Lower lobe of right lung (tissue), 2 donors: ENCODE data around the gene SLC9B1. TPM values are rescaled to one million over a fixed set of nuclear protein-coding genes. Genes with fewer than 3 reads are reported as not detected.
"Not testable (repeated sequence)": the region's sequence is repeated elsewhere in the genome, so short reads cannot be mapped to it uniquely, and the experiment has no call there.

Experiments
- ATAC-seq, 2 donors: fragments of 200-7000 bp; cut with Tn5 transposase; one replicate each; pipeline ENCODE4 v1.9.1; 2020 to 2022; ENCODE audit warnings: mild to moderate bottlenecking in 2 of 2, moderate library complexity in 2 of 2
- DNase-seq: peaks from one replicate; pipeline ENCODE4 v3.0.0-alpha.2; 2020
- H3K27ac ChIP-seq: fragments of 200-600 bp; one replicate; pipeline ENCODE4 v1.8.0; 2022
- H3K27me3 ChIP-seq: fragments of 200-600 bp; one replicate; pipeline ENCODE4 v1.8.0; 2022; ENCODE audit warnings: low read depth
- H3K36me3 ChIP-seq: fragments of 200-600 bp; one replicate; pipeline ENCODE4 v1.8.0; 2022; ENCODE audit warnings: mild to moderate bottlenecking
- H3K4me1 ChIP-seq: fragments of 200-600 bp; one replicate; pipeline ENCODE4 v1.8.0; 2022
- H3K4me3 ChIP-seq: fragments of 200-600 bp; one replicate; pipeline ENCODE4 v1.8.0; 2022; ENCODE audit warnings: mild to moderate bottlenecking
- H3K9me3 ChIP-seq: fragments of 200-600 bp; one replicate; pipeline ENCODE4 v1.8.0; 2022
- intact Hi-C: fragments of 100-400 bp; cut with DNase I; formaldehyde crosslinking; loops from one replicate; pipeline ENCODE4 v1.11.0; 2022
- total RNA-seq: library from RNA; stranded (reverse); fragmentation: NEBNext Ultra II Directional; extraction: Animal tissue kit (Norgen Biotek cat#: 25700); gene quantifications from one replicate; pipeline ENCODE4 v1.2.1, GENCODE V29; 2021
- TF ChIP-seq, protein P1 (sequence below): fragments of 200-600 bp; IDR thresholded peaks from one replicate; pipeline ENCODE4 v1.8.0; 2022; ENCODE audit warnings: antibody characterized with exemption, mild to moderate bottlenecking
- donor health status: DM: no; HTN: yes; CAD: no; lungs with severe emphysema.

Gene SLC9B1
- total RNA-seq, 1 donor from 2014 or later = 0.74 TPM

DNA sequence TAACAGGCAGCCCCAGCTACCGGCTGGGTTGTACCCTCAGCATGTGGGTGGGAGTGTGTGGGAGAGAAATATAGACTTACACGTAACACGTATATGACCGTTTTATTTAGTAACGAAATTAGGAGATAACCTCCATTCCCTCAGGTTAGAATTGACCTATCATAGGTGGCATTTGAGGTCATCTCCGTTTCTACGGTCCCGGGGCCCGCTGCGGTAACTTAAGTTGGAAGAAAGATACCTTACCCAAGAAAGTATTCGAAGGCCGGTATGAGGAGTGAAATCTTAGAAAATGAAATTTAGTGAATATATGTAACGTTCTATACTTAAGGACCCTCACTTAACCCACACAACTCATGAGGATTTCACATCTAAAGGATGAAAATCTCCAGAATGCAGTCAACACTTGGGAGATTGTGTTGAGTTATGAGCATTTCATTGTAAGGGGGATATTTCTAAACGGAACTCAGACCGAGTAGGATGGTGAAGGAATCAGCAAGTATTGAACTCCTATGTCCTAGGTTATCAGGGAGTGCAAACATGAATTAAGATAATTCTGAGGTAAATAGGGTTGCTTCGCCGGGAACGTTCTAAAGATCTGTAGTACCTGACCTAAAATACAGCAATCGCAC is 149.8 kb downstream of the SLC9B1 start:
- ATAC-seq = no peak

DNA sequence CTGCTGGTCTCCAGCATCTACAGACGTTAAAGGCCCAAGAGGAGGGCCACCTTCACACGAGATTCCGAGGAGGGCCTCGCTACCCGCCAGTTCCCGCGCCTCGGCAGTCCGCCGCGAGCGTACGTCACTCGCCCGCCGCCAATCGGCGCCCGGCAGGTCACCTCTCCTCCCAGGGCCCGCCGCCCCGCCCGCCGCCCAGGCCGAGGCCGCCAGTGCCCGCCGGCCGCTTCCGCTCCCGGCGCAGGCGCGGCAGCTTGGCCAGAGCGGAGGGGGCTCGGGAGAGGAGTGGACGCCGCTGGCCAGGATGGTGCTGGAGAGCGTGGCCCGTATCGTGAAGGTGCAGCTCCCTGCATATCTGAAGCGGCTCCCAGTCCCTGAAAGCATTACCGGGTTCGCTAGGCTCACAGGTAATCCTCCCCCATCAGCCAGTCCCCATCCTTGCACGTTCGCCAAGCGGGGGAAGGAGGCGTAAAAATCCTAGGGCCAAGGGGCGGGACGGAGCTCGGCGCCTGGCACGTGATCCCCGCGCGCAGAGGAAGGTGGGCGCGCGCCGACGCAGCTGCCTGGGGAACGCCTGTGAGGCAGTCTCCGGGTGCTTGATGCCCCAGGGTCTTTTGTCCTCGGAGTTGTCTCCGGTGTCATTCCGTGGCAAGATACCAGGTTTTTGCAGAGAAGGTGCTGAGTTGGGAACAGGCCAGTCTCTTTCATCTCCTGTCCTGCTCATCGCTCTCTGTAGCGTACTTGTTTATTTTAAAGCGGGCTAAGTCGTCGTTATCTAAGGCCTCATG is 150.5 kb downstream of the SLC9B1 start, which contains the start of gene CISD2:
CISD2 (plus strand) TSS at position 212 of the 788 bp plus-strand sequence; CDS start at position 305, 93 bp downstream.
- peak within 1 kb of the TSS; percentile 78 for H3K4me3 ChIP-seq
- TF ChIP-seq, protein P1, sequence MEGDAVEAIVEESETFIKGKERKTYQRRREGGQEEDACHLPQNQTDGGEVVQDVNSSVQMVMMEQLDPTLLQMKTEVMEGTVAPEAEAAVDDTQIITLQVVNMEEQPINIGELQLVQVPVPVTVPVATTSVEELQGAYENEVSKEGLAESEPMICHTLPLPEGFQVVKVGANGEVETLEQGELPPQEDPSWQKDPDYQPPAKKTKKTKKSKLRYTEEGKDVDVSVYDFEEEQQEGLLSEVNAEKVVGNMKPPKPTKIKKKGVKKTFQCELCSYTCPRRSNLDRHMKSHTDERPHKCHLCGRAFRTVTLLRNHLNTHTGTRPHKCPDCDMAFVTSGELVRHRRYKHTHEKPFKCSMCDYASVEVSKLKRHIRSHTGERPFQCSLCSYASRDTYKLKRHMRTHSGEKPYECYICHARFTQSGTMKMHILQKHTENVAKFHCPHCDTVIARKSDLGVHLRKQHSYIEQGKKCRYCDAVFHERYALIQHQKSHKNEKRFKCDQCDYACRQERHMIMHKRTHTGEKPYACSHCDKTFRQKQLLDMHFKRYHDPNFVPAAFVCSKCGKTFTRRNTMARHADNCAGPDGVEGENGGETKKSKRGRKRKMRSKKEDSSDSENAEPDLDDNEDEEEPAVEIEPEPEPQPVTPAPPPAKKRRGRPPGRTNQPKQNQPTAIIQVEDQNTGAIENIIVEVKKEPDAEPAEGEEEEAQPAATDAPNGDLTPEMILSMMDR = no peak

More for the DNA sequence above, 149.8 kb downstream of the SLC9B1 start:
- peaks cover 31% of the 10 kb centered on the region for H3K4me1 ChIP-seq
- intact Hi-C loops = no loop called here
- no peaks in the 10 kb centered on the region for H3K27me3 ChIP-seq
- TF ChIP-seq, protein P1 = no peak
- H3K9me3 ChIP-seq = no peaks in the 10 kb centered on the region
- H3K36me3 ChIP-seq = peaks cover under 1% of the 10 kb centered on the region
- peak overlapping the region; percentile 78 for H3K4me3 ChIP-seq
- peak overlapping the region; percentile 94 for H3K27ac ChIP-seq
- DNase-seq = no peak

DNA sequence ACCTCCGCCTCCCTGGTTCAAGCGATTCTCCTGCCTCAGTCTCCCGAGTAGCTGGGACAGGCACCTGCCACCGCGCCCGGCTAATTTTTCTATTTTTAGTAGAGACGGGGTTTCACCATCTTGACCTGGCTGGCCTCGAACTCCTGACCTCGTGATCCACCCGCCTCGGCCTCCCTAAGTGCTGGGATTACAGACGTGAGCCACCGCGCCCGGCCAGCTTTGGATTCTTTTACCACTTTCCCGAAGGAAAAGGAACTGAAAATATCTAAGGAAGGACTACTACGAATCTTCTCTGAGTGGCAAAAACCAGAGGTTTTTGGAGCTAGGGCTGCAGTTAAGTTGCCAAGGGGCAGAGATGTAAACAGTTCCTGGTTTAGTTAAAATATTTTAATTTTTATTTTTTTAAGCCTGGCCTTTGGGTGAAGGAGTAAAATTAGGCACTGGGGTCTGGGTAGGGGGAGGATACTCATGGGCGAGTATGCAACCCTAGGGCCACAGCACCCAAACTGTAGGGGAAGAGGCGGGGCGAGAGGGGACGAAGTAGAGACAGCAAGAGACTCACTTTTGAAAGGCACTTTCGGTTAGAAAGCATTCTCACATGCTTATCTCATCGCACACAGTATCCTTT is 151.2 kb downstream of the SLC9B1 start:
- peak overlapping the region; percentile 94 for H3K27ac ChIP-seq
- no peaks in the 10 kb centered on the region for H3K36me3 ChIP-seq
- TF ChIP-seq, protein P1 = no peak
- ATAC-seq = peak; percentile 70 to 73
- peak overlapping the region; percentile 78 for H3K4me3 ChIP-seq
- H3K27me3 ChIP-seq = no peaks in the 10 kb centered on the region
- intact Hi-C loops = no loop called here
- H3K9me3 ChIP-seq = no peaks in the 10 kb centered on the region
- peaks cover 31% of the 10 kb centered on the region for H3K4me1 ChIP-seq
- DNase-seq = peak; percentile 47

More for the DNA sequence above, 150.5 kb downstream of the SLC9B1 start, which contains the start of gene CISD2:
- Histone ChIP-seq H3K9me3 (no peaks in the 10 kb centered on the region), H3K27me3 (no peaks in the 10 kb centered on the region), H3K4me1 (peaks cover 31% of the 10 kb centered on the region), H3K36me3 (no peaks in the 10 kb centered on the region), H3K27ac (peak within 1 kb of the TSS; percentile 94)
- peak; percentile 95 for DNase-seq
- intact Hi-C loops = no loop called here
- peak; percentile 99 for ATAC-seq

DNA sequence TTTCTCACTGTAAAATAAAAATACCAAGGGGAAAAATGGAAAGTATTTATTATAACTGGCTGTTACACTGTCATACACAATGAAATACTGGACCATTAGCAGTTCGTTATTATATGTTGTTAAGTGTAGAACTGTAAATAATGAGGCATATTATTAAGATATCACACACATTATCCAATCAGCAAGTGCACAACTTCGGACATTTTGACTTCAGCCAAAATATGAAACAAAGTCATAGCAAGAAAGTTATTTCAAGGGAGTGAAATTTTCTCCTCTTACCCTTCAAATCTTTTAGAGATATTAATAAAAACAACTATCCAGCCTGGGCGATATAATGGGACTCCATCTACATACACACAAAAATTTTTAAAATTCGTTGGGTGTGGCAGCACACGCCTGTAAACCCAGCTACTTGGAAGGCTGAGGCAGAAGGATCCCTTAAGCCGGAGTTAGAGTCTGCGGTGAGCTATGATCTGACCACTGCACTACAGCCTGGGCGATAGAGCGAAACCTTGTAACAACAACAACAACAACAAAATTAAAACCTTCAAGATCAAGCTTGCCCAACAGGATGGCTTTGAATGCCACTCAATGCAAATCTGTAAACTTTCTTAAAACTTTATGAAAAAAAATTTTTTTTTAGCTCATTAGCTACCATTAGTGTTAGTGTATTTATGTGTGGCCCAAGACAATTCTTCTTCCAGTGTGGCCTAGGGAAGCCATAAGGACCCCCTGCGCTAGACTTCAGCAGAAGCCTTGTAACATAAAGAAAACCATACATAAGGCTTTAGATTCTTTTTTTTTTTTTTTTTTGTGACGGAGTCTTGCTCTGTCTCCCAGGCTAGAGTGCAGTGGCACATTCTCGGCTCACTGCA is 152.0 kb downstream of the SLC9B1 start:
- Histone ChIP-seq H3K36me3 (no peaks in the 10 kb centered on the region), H3K4me1 (peaks cover 31% of the 10 kb centered on the region), H3K4me3 (peak overlapping the region; percentile 78), H3K9me3 (no peaks in the 10 kb centered on the region), H3K27me3 (no peaks in the 10 kb centered on the region), H3K27ac (peak overlapping the region; percentile 94)
- ATAC-seq (no peak), DNase-seq (no peak)
- TF ChIP-seq, protein P1 = no peak
- intact Hi-C loops = no loop called here

DNA sequence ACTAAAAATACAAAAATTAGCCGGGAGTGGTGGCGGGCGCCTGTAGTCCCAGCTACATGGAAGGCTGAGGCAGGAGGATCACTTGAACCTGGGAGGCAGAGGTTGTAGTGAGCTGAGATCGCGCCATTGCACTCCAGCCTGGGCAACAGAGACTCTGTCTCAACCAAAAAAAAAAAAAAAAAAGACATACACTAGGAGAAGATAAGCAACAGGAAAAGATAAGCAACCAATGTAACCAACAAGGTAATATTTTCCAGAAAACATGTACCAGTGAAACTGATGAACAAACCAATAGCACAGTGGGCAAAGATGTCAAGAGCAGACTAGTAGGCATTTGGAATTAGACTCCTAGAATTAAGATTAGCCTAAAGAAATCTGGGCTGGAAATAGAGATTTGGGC is 154.2 kb downstream of the SLC9B1 start:
- H3K4me3 ChIP-seq, H3K27ac ChIP-seq, H3K36me3 ChIP-seq, H3K9me3 ChIP-seq, intact Hi-C loops, ATAC-seq, H3K27me3 ChIP-seq, DNase-seq: not testable (repeated sequence)
- peaks cover 21% of the 10 kb centered on the region for H3K4me1 ChIP-seq
